Heart left ventricle (tissue), 13 donors: ENCODE data around the gene GRK3.

Source experiments
- CTCF ChIP-seq, 12 donors: fragments of 200-600 bp; sonication (generic) in 4 of 12; IDR thresholded peaks; one replicate each; pipeline versions ENCODE4 v1.5.0 to v1.8.0; 2018 to 2022; ENCODE audit warnings: antibody characterized with exemption in 12 of 12, mild to moderate bottlenecking in 5 of 12
- POLR2A ChIP-seq, 2 donors: fragments of 450-650 bp; IDR thresholded peaks; one replicate each; pipeline ENCODE4 v1.6.1; 2017; ENCODE audit warnings: antibody characterized with exemption in 2 of 2, mild to moderate bottlenecking in 2 of 2, moderate library complexity in 2 of 2
- donor health status: ischemic (EF 13 %, LVEDD 7.1; RV severe dilation, severe dysfunction).
- donor health status: DM: no; HTN: yes; CAD: no.
- donor health status: DM: no; HTN: no; CAD: no.
- donor health status: ischemic (EF 25% LVEDD 6.9; RV normal size, moderate dysfunction).
- donor health status: ischemic (EF 25% LVEDD 5.7; RV mildly dilated, moderate dysfunction).
- donor health status: ischemic (EF 35%, LVEDD 5.7; RV mildly dilated, moderate dysfunction).
- donor health status: nonischemic (EF 11% LVEDD 7.7; RV severe dilation, severe dysfunction).
- donor health status: DM: yes; HTN: yes; CAD: no.
- donor health status: PGD.
- donor health status: ischemic (EF 29% LVEDD 5.4; RV normal size, mild dysfunction).
- donor health status: nonischemic (EF 23%, LVEDD 6.1; RV moderate dilation, normal function).

DNA sequence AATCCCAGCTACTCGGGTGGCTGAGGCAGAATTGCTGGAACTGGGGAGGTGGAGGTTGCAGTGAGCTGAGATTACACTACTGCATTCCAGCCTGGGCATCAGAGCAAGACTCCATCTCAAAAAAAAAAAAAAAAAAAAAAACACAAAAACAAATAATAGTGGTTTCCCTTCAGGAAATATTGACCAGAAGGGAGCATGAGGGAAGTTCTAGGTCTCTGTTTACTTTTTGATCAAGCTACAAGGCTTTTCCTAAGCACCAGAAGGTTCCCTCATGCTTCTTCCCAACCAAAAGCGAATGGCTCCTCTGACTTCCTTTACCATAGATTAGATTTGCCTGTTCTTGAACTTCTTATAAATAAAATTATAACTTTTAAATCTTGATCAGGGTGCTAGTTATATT, 195.8 kb downstream of the GRK3 start:
- TF ChIP-seq POLR2A (IDR thresholded peaks at IDR 0.05) (no peak), CTCF (IDR thresholded peaks at IDR 0.05) (no peak)
